SK-N-MC (cell line): ENCODE results near the gene ZP1.

Experiments used
- EZH2 ChIP-seq: fragments of 200-600 bp; sonication (generic); IDR thresholded peaks from one replicate; pipeline ENCODE4 v1.6.1; 2017; ENCODE audit warnings: antibody characterized with exemption
- POLR2AphosphoS5 ChIP-seq: IDR thresholded peaks from 2 replicates; pipeline ENCODE4 v1.6.1; 2012; ENCODE audit warnings: mild to moderate bottlenecking, low read depth, low read length, borderline replicate concordance

DNA sequence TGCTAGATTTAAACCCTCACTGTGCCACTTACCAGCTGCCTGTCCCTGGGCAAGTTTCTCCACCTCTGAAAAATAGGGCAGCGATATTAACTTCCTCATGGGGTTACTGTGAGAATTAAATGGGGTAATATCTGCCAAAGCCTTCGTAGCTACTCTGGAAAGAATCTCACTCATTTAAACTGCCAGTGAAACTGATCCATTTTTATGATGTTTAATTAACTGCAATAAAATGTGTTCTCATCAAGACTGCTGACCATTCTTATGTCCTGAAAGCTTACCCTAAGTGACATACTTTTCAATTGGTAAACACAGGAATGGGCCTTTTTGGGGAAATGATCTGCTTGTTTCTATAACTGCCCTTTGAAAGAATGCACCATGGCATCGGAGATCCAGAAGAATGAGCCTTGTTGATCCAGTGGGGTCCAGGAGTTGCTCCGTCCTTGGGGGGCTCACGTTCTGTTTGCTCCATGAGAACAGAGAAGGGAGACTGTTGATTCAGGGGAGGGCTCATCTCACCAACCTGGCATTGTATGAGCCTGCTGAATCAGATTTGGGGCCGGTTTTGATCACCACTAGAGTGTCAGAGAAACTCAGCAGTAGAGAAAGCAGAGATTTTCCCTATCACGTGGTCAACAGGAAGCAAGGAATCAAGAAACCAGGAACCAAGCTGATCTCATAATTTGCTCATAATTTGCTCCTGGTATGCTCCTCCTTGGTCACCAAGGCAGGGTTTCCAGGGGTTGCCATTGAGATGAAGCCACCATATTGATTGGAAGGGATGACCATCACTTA, 32.4 kb upstream of the ZP1 start:
- TF ChIP-seq POLR2AphosphoS5, result no peak
- TF ChIP-seq EZH2, result no peak
